PC-3 (cell line): ENCODE measurements around the gene CLMN. TPM values are rescaled to one million over a fixed set of nuclear protein-coding genes. Genes with fewer than 3 reads are reported as not detected.

Experiments
- ATAC-seq: fragments of 200-7000 bp; cut with Tn5 transposase; 2 replicates; pipeline ENCODE4 v1.9.1; 2020; ENCODE audit warnings: mild to moderate bottlenecking, moderate library complexity
- BruUV-seq: library from RNA; stranded (reverse); fragments of 400-500 nt; replicated peaks from 2 replicates; lab custom pipeline; 2021; lab: Mats Ljungman, UMichigan
- CTCF ChIA-PET: fragments of 300-600 bp; sonication (Branson Sonifier 250); formaldehyde crosslinking; loops from one replicate; lab custom pipeline; 2022; ENCODE audit warnings: antibody characterized with exemption; lab: Charles Lee
- POLR2A ChIA-PET: fragments of 300-600 bp; sonication (Branson Sonifier 250); formaldehyde crosslinking; loops from one replicate; lab custom pipeline; 2022; ENCODE audit warnings: antibody characterized with exemption; ENCODE audit not compliant: unreplicated experiment; lab: Charles Lee
- DNase-seq: peaks from one replicate; pipeline ENCODE4 v3.0.0-alpha.2; 2015
- H2AFZ ChIP-seq: fragments of 300-600 bp; sonication (generic); 2 replicates; pipeline ENCODE4 v1.6.0; 2016; ENCODE audit warnings: antibody characterized with exemption, low read length
- H3F3A ChIP-seq: fragments of 300-600 bp; sonication (generic); one replicate; pipeline ENCODE4 v1.6.0; 2017; ENCODE audit warnings: antibody characterized with exemption, low read length, control low read depth, mild to moderate bottlenecking; ENCODE audit not compliant: unreplicated experiment
- H3K27ac ChIP-seq: fragments of 300-600 bp; sonication (generic); 2 replicates; pipeline ENCODE4 v1.5.1; 2016; ENCODE audit warnings: mild to moderate bottlenecking, low read length
- H3K27me3 ChIP-seq: fragments of 300-600 bp; sonication (generic); 2 replicates; pipeline ENCODE4 v1.6.1; 2016; ENCODE audit warnings: low read length, mixed read lengths
- H3K36me3 ChIP-seq: fragments of 300-600 bp; sonication (generic); 2 replicates; pipeline ENCODE4 v1.6.1; 2016; ENCODE audit warnings: low read depth, mixed run types, low read length, mixed read lengths
- H3K4me1 ChIP-seq: fragments of 300-600 bp; sonication (generic); 2 replicates; pipeline ENCODE4 v1.5.1; 2016; ENCODE audit warnings: low read length; ENCODE audit not compliant: insufficient read depth
- H3K4me2 ChIP-seq: fragments of 300-600 bp; sonication (generic); 2 replicates; pipeline ENCODE4 v1.6.0; 2016; ENCODE audit warnings: low read length
- H3K4me3 ChIP-seq: fragments of 300-600 bp; sonication (generic); 2 replicates; pipeline ENCODE4 v1.5.1; 2016; ENCODE audit warnings: mild to moderate bottlenecking, low read length, mixed read lengths
- H3K79me2 ChIP-seq: fragments of 300-600 bp; sonication (generic); 2 replicates; pipeline ENCODE4 v1.6.1; 2017; ENCODE audit warnings: low read length, mixed read lengths
- H3K9ac ChIP-seq: fragments of 300-600 bp; sonication (generic); 2 replicates; pipeline ENCODE4 v1.6.0; 2016; ENCODE audit warnings: mild to moderate bottlenecking, low read length
- H3K9me2 ChIP-seq: fragments of 300-600 bp; sonication (generic); replicated peaks from 2 replicates; pipeline ENCODE4 v1.6.1; 2016; ENCODE audit warnings: mixed run types, low read length, mixed read lengths
- H3K9me3 ChIP-seq: fragments of 300-600 bp; sonication (generic); 2 replicates; pipeline ENCODE4 v1.6.1; 2016; ENCODE audit warnings: low read length, mixed read lengths
- H4K20me1 ChIP-seq: fragments of 300-600 bp; sonication (generic); 2 replicates; pipeline ENCODE4 v1.6.1; 2016; ENCODE audit warnings: low read length, mixed read lengths
- CTCF ChIP-seq: fragments of 300-600 bp; sonication (generic); conservative IDR thresholded peaks from 2 replicates; pipeline ENCODE4 v1.5.1; 2017; ENCODE audit warnings: antibody characterized with exemption, low read depth, mild to moderate bottlenecking, low read length
- EZH2 ChIP-seq: fragments of 300-600 bp; sonication (generic); IDR thresholded peaks from one replicate; pipeline ENCODE4 v1.6.1; 2017; ENCODE audit warnings: antibody characterized with exemption, mild to moderate bottlenecking, low read length; ENCODE audit not compliant: unreplicated experiment
- EZH2phosphoT487 ChIP-seq: fragments of 300-600 bp; sonication (generic); IDR thresholded peaks from 2 replicates; pipeline ENCODE4 v1.6.1; 2018; ENCODE audit warnings: mild to moderate bottlenecking, antibody characterized with exemption, low read length, borderline replicate concordance
- intact Hi-C: fragments of 100-400 bp; cut with micrococcal nuclease; formaldehyde crosslinking; loops from 2 replicates; pipeline ENCODE4 v1.9.0; 2023
- total RNA-seq: library from RNA; depleted of rRNA; stranded (reverse); fragments of >200 nt; gene quantifications from 2 replicates; pipeline ENCODE4 v1.2.3, GENCODE V29; 2014

The CLMN gene
- total RNA-seq, 1 experiment from 2014 or later = 3.5 TPM

GRCh38 chr14:95364481-95365209 lies 44.9 kb upstream of the CLMN start:
- ChIA-PET POLR2A (no interaction called here), CTCF (no interaction called here)
- no TSS peak for BruUV-seq
- H3K4me1 ChIP-seq = peaks cover 6% of the 10 kb centered on the region; the same call in 1 of the 2 replicates
- H3F3A ChIP-seq = no peaks in the 10 kb centered on the region
- no peaks in the 10 kb centered on the region for H3K9me3 ChIP-seq
- H3K9me2 ChIP-seq = no peaks in the 10 kb centered on the region
- ATAC-seq (no peak), DNase-seq (no peak)
- TF ChIP-seq EZH2 (no peak), EZH2phosphoT487 (no peak), CTCF (no peak)
- intact Hi-C loops = no loop called here
- no peak overlapping the region for H3K4me2 ChIP-seq
- H3K79me2 ChIP-seq = no peaks in the 10 kb centered on the region
- no peak overlapping the region for H2AFZ ChIP-seq
- H3K4me3 ChIP-seq = no peak overlapping the region
- no peak overlapping the region for H3K9ac ChIP-seq
- no peaks in the 10 kb centered on the region for H3K36me3 ChIP-seq
- H3K27me3 ChIP-seq = no peaks in the 10 kb centered on the region
- no peaks in the 10 kb centered on the region for H4K20me1 ChIP-seq
- H3K27ac ChIP-seq = no peak overlapping the region

- no peaks in the 10 kb centered on the region for H3K79me2 ChIP-seq
- ChIA-PET POLR2A (no interaction called here), CTCF (no interaction called here)
- no peaks in the 10 kb centered on the region for H3K9me3 ChIP-seq
- no peak for TF ChIP-seq EZH2phosphoT487
- TF ChIP-seq CTCF = no peak
- TF ChIP-seq EZH2 = no peak
- no peak for ATAC-seq
- intact Hi-C loops = no loop called here
- H3K4me2 ChIP-seq = no peak overlapping the region
- peaks cover 6% of the 10 kb centered on the region; the same call in 1 of the 2 replicates for H3K4me1 ChIP-seq
- no peak overlapping the region for H3K9ac ChIP-seq
- no peaks in the 10 kb centered on the region for H3K36me3 ChIP-seq
- no peaks in the 10 kb centered on the region for H3K9me2 ChIP-seq
- no peak overlapping the region for H2AFZ ChIP-seq
- no peak for DNase-seq
- H3K27ac ChIP-seq = no peak overlapping the region
- no peak overlapping the region for H3K4me3 ChIP-seq
- no peaks in the 10 kb centered on the region for H3K27me3 ChIP-seq
- BruUV-seq = no TSS peak
- H4K20me1 ChIP-seq = no peaks in the 10 kb centered on the region
- H3F3A ChIP-seq = no peaks in the 10 kb centered on the region
These were observed 43.8 kb upstream of the CLMN start for GRCh38 chr14:95363468-95363954.

GRCh38 chr14:95362138-95362494 lies 42.4 kb upstream of the CLMN start:
- ATAC-seq (no peak), DNase-seq (no peak)
- Histone ChIP-seq H3K36me3 (no peaks in the 10 kb centered on the region), H3K27me3 (no peaks in the 10 kb centered on the region), H3K4me3 (peak overlapping the region; percentile 44; the same call in 1 of the 2 replicates), H2AFZ (peak overlapping the region; percentile 74), H4K20me1 (no peaks in the 10 kb centered on the region), H3K4me1 (peaks cover 6% of the 10 kb centered on the region; the same call in 1 of the 2 replicates), H3K9me3 (no peaks in the 10 kb centered on the region), H3F3A (no peaks in the 10 kb centered on the region), H3K79me2 (no peaks in the 10 kb centered on the region), H3K9ac (no peak overlapping the region), H3K27ac (no peak overlapping the region), H3K9me2 (no peaks in the 10 kb centered on the region), H3K4me2 (peak overlapping the region; percentile 75)
- TF ChIP-seq CTCF (no peak), EZH2 (no peak), EZH2phosphoT487 (no peak)
- BruUV-seq = no TSS peak
- POLR2A ChIA-PET = no interaction called here
- CTCF ChIA-PET = interaction anchor here (0.6 kb wide), 1 partner anchor 69 kb away, joined by 3 read pairs; no protein-coding TSS in a partner anchor
- intact Hi-C loops = no loop called here
